ENCODE results near the gene INF2.
"Not testable (repeated sequence)": the region's sequence is repeated elsewhere in the genome, so short reads cannot be mapped to it uniquely, and the experiment has no call there.

The INF2 gene

GRCh38 chr14:104657563-104658324 is 31.7 kb upstream of the INF2 start:
- no peak for DNase-seq

GRCh38 chr14:104658325-104658712 is 31.1 kb upstream of the INF2 start:
- no peak for DNase-seq

- peak; percentile 46 for DNase-seq
Observed at GRCh38 chr14:104659146-104659545, 30.3 kb upstream of the INF2 start.

GRCh38 chr14:104659764-104660523 is 29.5 kb upstream of the INF2 start:
- no peak for DNase-seq

- no peak for DNase-seq
Observed at GRCh38 chr14:104660597-104660996, 28.8 kb upstream of the INF2 start.

GRCh38 chr14:104661086-104661485 is 28.3 kb upstream of the INF2 start:
- no peak for DNase-seq

GRCh38 chr14:104661528-104662157 is 27.8 kb upstream of the INF2 start:
- DNase-seq = not testable (repeated sequence)

GRCh38 chr14:104662472-104662871 is 26.9 kb upstream of the INF2 start:
- not testable (repeated sequence) for DNase-seq

GRCh38 chr14:104664107-104664506 is 25.3 kb upstream of the INF2 start:
- no peak for DNase-seq

GRCh38 chr14:104664588-104664987 is 24.8 kb upstream of the INF2 start:
- DNase-seq = no peak

- DNase-seq = no peak
Observed at GRCh38 chr14:104665114-104665656, 24.2 kb upstream of the INF2 start.

- peak; percentile 96 for DNase-seq
Observed at GRCh38 chr14:104665657-104666522, 23.5 kb upstream of the INF2 start.

GRCh38 chr14:104666523-104666895 is 22.9 kb upstream of the INF2 start:
- not testable (repeated sequence) for DNase-seq

GRCh38 chr14:104666981-104667380 is 22.4 kb upstream of the INF2 start:
- DNase-seq = no peak

GRCh38 chr14:104669697-104670096 is 19.7 kb upstream of the INF2 start:
- DNase-seq = no peak

- not testable (repeated sequence) for DNase-seq
Observed at GRCh38 chr14:104671330-104671977, 18.0 kb upstream of the INF2 start.

- DNase-seq = not testable (repeated sequence)
Observed at GRCh38 chr14:104672119-104672518, 17.3 kb upstream of the INF2 start.

- no peak for DNase-seq
Observed at GRCh38 chr14:104673481-104673880, 15.9 kb upstream of the INF2 start.

GRCh38 chr14:104675447-104675846 is 14.0 kb upstream of the INF2 start:
- no peak for DNase-seq

GRCh38 chr14:104676130-104676693 is 13.2 kb upstream of the INF2 start:
- DNase-seq = no peak

- DNase-seq = peak; percentile 94
Observed at GRCh38 chr14:104676694-104677511, 12.5 kb upstream of the INF2 start.

Measured in islet precursor cell (in vitro differentiated cells).